Measurements from ENCODE around the gene EHF.
"Not testable (repeated sequence)": the region's sequence is repeated elsewhere in the genome, so short reads cannot be mapped to it uniquely, and the experiment has no call there.

Gene EHF

DNA sequence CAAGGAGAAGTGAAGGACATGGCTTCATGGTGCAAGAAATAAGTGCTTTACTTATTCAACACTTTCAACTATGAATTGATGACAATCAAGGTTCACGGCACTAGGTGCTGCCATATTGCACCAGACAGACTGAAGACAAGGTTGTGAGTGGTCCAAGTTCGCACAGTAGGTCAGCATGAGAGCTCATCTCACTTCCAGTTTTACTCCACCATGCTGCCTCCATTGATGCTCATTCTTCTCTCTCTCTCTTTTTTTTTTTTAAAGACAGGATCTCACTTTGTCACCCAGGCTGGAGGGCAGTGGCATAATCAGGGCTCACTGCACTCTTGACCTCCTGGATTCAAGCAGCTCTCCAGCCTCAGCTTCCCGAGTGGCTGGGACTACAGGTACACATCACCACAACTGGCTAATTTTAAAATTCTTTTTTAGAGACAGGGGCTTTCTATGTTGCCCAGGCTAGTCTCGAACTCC, 47.7 kb downstream of the EHF start:
- no peak for DNase-seq (ENCODE audit: low read depth)

DNA sequence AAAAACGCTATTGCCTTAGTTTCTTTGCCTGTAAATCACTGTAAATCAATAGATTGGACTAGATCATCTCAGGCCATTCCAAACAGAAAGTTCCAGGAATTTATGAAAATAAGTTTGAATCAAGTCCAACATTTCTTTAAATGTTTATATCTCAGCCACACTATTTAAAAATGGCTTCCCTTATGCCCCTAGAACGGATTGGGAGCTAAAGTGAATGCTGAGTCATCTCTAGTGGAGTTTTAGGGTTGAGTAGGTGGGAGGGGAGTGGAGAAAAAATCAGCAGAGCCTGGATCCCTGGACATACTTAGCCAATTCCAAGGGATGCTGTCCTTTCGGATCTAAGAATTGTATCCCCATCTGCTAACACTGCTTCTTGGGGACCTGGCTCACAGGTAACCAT, 48.6 kb downstream of the EHF start:
- DNase-seq (ENCODE audit: low read depth) = no peak

DNA sequence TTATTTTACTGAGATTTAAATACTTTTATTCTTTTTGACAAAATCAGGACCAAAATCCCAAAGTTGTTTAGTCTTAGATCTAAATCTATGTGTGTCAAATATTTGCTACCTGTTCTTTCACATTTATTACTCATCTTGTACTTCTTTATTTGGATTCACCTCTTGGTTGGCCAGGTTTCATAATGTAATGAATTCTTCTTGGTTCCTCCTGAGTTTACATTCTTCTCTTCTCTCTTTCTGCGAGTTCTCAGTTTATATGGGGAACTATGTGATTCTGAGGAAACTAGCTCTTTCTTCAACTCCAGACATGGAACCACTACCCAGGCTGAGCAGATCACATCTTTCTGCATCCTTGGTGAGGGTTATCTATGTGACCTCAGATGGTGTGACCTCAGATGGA, 50.2 kb downstream of the EHF start:
- no peak for DNase-seq (ENCODE audit: low read depth)

DNA sequence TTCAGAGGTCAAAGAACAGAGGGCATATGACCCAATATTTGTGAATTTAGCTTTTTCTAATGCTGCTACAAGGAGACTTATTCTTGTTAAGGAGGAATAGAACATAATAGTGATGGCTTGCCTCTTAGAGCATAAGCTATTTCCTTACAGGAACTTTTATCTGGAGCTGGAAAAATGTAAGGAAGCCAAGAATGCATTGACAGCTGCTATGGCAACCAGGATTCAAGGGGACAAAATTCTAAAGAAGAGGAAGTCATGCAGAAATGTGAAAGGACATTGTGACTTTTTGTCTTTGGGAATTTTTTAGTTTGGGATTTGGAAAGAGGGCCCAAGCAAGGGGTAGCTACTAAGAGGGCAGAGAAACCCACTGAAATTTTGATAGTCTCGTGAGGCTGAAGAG, 51.1 kb downstream of the EHF start:
- no peak for DNase-seq (ENCODE audit: low read depth)

DNA sequence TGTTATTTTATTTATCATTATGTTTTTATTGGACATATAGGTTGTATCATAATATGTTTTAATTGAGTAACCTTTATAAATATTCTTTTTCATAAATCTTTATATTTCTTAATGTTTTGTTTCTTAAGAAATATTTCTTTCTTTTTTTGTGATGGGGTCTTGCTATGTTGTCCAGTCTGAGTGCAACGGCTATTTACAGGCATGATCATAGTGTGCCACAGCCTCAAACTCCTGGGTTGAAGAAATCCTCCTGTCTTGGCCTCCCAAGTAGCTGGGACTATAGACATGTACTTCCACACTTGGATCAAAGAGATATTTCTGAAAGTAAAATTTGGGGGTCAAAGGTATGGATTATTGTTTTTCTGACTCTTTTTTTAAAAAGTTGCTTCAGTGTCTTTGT, 53.1 kb downstream of the EHF start:
- no peak for DNase-seq (ENCODE audit: low read depth)

DNA sequence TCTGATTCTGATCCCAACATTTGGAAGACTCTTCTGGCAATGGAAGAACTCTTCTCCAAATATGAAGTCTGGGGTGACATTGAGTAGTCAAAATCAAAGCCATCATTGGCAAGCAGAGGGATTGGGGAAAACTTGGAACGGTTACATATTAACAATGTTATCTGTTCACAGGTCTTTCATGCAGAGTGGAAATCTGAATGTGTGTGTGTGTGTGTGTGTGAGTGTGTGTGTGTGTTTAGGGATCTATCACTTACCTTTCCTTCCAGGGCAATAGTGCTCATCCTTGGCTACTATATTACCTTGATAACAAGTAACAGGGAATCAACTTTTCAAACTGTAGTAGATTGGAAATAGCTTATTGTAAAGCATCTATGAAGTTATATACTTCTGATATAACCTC, 55.3 kb downstream of the EHF start:
- no peak for DNase-seq (ENCODE audit: low read depth)

DNA sequence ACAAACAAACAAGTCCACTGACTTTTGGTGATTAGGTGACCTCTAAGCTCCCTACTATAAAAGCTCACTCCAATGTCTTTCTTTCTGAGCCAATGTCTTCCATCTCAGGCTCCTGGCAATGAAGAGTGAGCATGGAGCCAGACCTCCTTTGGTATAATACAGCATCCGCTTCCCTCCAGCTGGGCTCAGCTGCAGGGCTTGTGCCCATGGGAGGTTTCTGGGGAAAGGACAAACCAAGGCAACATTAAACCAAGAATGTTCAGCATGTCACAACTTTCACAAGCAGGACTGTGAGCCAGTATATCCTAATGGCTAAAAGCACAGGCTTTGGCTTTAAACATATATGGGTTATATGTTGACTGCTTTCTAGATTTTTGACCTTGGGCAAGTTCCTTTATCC, 58.8 kb downstream of the EHF start:
- DNase-seq (ENCODE audit: low read depth) = no peak

DNA sequence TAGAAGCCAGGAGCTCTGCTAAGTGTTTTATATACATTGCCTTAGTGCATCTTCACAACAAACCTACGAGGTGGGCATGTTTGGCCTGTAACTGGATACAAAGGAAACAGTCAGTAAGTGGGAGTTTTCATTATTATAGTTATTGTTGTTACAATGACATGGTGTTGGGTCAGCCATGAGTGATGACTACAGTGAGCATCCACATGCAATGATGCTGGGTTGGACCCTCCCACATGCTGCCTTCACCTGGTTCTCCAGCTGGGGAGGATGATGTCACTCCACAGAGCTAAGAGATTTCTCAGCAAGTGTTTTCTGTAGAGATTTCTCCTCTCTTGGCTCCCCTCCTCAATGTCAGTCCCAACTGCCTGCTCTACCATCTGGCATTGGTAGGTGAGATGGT, 59.3 kb downstream of the EHF start:
- no peak for DNase-seq (ENCODE audit: low read depth)

DNA sequence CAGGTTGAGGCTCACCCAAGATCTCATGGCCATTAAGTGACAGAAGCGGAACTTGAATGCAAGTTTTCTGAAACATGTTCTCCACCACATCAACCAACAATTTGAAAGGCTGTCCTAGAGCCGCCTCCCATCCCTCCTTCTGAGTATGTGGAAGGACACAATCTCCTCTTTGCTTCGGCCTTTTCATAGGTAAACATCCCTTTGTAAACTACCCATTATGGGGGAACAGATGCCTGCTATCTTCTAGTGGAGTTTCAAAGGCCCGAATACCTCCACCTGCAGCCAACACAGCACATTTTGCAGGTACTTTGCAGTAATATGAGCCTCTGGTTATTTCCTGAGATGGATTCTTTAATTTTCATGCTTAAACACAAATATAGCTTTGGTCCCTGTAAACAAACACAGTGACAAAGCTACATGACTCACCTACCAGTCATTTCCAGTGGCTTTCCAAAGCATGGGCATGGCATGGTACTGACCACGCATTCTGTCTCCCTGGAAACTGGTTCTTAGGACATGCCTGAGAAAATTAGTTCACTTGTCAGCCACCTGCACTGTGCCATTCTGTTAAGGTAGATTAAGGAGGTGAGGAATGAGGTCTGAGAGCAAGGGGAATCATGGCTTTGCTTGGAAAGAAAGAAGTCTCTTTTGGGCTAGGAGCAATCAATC, 60.2 kb downstream of the EHF start:
- peak; percentile 81 for DNase-seq (ENCODE audit: low read depth)

DNA sequence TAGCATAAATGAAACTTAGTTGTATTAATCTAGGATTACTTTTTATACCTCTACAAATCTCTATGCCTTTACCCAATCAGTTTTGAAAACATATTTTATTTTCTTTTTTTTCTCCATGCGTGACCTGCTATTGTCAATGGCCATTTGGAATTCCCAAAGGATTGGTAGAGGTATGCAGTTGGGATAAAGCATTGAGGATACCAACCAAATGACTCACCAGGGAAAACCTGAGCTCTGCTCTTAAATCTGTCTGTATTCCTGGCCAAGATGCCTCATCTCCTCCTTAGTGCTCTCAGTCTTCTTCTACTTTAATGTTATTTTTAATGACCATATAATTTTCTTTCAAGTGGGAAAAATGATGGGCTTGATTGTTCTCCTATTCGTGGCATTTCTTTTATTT, 61.9 kb downstream of the EHF start:
- peak; percentile 68 for DNase-seq (ENCODE audit: low read depth)

DNA sequence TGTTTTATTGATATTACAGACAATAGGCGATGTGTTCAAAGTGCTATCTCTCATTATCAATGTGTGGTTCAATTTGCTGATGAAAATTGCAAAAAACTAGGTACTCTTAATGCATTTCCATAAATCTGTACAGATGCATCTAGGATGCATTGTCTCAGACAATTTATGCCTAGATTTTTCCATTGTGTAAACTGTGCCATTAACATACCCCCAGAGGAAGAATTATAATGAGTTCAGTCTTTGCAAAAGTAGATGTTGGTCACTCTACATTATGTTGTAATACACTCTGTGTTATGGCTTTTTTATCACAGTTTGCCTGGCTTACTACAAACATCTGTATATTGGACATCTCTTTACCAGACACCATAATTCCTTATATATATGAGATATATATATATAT, 62.5 kb downstream of the EHF start:
- DNase-seq (ENCODE audit: low read depth) = no peak

DNA sequence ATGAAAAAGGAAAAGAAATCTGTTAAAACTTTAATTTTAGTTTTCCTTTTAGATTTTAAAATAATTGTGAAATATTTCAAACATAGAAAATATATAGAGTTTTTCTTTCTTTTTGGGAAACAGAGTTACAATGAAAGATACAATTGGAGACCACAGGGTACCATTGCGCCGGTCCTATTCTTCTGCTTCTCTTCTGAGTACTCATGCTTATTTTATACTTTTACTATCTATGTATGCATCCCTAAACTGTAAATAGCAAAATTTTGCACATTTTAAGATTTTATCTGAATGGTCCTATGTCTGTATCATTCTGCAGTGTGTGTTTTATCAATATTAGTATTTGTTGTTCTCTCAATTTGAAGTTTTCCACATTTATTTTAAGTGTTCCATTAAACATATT, 65.0 kb downstream of the EHF start:
- no peak for DNase-seq (ENCODE audit: low read depth)

DNA sequence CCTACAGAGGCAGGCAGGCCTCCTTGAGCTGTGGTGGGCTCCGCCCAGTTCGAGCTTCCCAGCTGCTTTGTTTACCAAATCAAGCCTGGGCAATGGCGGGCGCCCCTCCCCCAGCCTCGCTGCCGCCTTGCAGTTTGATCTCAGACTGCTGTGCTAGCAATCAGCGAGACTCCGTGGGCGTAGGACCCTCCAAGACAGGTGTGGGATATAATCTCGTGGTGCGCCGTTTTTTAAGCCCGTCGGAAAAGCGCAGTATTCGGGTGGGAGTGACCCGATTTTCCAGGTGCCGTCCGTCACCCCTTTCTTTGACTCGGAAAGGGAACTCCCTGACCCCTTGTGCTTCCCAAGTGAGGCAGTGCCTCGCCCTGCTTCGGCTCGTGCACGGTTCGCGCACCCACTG, 71.4 kb downstream of the EHF start:
- not testable (repeated sequence) for DNase-seq (ENCODE audit: low read depth)

DNA sequence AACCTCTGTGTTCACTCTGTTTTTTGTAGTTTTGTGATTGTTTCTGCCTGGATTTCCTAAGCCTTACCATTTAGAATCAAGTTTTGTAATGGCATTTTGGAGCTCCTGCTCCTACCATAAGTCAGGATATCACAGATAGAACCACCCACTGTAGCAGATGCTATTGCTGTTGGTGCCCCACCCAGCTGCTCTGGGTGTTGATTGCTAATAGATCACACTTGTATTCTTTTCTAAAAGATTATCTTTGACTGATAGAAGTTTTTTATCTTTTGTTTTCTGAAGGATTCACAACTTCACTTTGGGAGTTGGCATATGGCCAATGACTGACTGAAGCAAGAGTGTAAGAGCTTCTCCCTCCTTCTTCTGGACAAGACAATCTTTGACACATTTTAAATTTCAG, 76.0 kb downstream of the EHF start:
- DNase-seq (ENCODE audit: low read depth) = no peak

DNA sequence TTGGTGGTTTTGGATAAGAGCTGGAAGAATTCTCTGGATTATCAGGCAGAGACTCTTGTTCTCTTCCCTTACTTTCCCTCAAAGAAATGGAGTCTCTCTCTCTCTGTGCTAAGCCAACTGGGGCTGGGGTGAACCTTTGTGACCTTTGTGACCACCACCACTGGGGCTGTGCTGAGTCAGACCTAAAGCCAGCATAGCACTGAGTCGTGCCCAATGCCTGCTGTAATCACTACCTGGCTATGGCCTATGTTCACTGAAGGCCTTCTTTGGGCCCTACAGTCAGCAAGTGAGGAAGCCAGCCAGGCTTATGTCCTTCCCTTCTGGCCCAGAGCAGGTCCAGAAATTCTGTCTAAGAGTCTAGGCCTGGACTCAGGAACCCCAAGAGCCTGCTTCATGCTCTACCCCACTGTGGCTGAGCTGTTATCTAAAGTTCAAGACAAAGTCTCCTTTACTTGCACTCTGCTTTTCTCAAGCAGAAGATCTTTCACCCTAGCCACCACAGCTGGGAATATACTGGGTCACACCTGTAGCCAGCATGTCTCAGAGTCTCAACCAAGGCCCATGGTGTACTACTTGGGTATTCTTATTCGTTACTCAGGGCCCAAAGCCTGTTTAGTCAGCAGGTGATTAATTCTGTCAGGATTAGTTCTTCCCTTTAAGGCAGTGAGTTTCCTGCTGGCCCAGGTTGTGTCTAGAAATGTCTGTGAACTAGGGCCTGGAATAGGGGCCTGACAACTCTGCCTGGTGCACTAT, 86.0 kb downstream of the EHF start:
- DNase-seq (ENCODE audit: low read depth) = no peak

DNA sequence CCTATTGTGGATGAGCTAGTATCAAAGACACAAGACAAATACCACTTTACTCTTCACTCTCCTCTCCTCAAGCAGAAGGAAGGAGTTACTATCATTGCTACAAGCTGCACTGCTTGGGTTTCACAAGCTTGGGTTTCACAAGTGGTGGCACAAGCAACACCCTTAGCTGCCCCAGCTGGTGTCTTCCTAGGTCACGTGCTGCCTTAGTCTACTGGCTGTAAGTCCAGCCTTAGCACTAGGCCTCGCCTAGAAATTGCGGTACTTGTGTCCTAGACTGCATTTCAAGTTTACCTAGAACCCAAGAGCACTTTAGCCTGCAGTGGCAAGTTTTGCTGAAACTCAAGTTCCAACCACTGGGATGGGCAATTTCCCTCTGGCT, 86.6 kb downstream of the EHF start:
- no peak for DNase-seq (ENCODE audit: low read depth)
